OCI-M2 (cell line): ENCODE measurements around the gene PCBD2.
"Not testable (repeated sequence)": the region's sequence is repeated elsewhere in the genome, so short reads cannot be mapped to it uniquely, and the experiment has no call there.

ENCODE experiments used
- DNase-seq: peaks from one replicate; lab custom pipeline; 2025; ENCODE audit not compliant: unreplicated experiment; lab: John Stamatoyannopoulos, UW

PCBD2 gene

GRCh38 chr5:134957920-134958608, 53.1 kb downstream of the PCBD2 start:
- no peak for DNase-seq

GRCh38 chr5:134958755-134959154, 53.8 kb downstream of the PCBD2 start:
- DNase-seq = no peak

- no peak for DNase-seq
These were observed 58.2 kb downstream of the PCBD2 start for GRCh38 chr5:134963098-134963497.

- DNase-seq = no peak
These were observed 59.7 kb downstream of the PCBD2 start for GRCh38 chr5:134964359-134965270.

- no peak for DNase-seq
These were observed 60.4 kb downstream of the PCBD2 start for GRCh38 chr5:134965271-134965825.

- no peak for DNase-seq
These were observed 62.7 kb downstream of the PCBD2 start, which contains the start of gene CATSPER3 for GRCh38 chr5:134967607-134968006. Gene CATSPER3 (plus strand): TSS chr5:134967907. CDS start chr5:134967992, 85 bp downstream.

- DNase-seq = no peak
These were observed 63.1 kb downstream of the PCBD2 start for GRCh38 chr5:134968055-134968454.

- no peak for DNase-seq
These were observed 64.2 kb downstream of the PCBD2 start for GRCh38 chr5:134969166-134969565.

- no peak for DNase-seq
These were observed 70.3 kb downstream of the PCBD2 start for GRCh38 chr5:134975078-134975715.

- DNase-seq = no peak
These were observed 70.9 kb downstream of the PCBD2 start for GRCh38 chr5:134975843-134976242.

- DNase-seq = no peak
These were observed 71.9 kb downstream of the PCBD2 start for GRCh38 chr5:134976841-134977240.

- no peak for DNase-seq
These were observed 74.5 kb downstream of the PCBD2 start for GRCh38 chr5:134979416-134979815.

GRCh38 chr5:134982230-134982629, 77.3 kb downstream of the PCBD2 start:
- DNase-seq = no peak

GRCh38 chr5:134989266-134989830, 84.4 kb downstream of the PCBD2 start:
- no peak for DNase-seq

- not testable (repeated sequence) for DNase-seq
These were observed 85.3 kb downstream of the PCBD2 start for GRCh38 chr5:134990183-134990582.

GRCh38 chr5:134992148-134992547, 87.2 kb downstream of the PCBD2 start:
- no peak for DNase-seq

- no peak for DNase-seq
These were observed 88.2 kb downstream of the PCBD2 start for GRCh38 chr5:134993161-134993560.

GRCh38 chr5:134994560-134995156, 89.7 kb downstream of the PCBD2 start:
- no peak for DNase-seq

- DNase-seq = no peak
These were observed 91.0 kb downstream of the PCBD2 start for GRCh38 chr5:134995850-134996402.

- DNase-seq = no peak
These were observed 92.1 kb downstream of the PCBD2 start for GRCh38 chr5:134997015-134997414.
